Central memory CD4-positive, alpha-beta T cell (primary cell): ENCODE measurements around the gene SPRN.
"Not testable (repeated sequence)": the region's sequence is repeated elsewhere in the genome, so short reads cannot be mapped to it uniquely, and the experiment has no call there.

ENCODE experiments used
- DNase-seq: peaks from one replicate; pipeline ENCODE4 v3.0.0; 2022

SPRN gene

DNA sequence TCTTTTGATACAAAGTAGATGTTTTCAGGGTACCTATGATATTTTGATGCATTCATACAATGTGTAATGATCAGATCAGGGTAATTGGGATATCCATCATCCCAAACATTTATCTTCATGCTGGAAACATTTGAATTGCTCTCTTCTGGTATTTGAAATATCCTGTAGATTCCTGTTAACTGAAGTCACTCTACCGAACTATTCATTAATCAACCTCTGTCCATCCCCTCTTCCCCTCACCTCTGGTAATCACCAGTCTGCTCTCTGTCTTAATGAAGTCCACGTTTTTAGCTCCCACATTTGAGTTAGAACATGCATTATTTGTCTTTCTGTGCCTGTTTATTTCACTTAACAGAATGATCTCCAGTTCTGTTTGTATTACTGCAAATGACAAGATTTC, 19.2 kb downstream of the SPRN start:
- no peak for DNase-seq

DNA sequence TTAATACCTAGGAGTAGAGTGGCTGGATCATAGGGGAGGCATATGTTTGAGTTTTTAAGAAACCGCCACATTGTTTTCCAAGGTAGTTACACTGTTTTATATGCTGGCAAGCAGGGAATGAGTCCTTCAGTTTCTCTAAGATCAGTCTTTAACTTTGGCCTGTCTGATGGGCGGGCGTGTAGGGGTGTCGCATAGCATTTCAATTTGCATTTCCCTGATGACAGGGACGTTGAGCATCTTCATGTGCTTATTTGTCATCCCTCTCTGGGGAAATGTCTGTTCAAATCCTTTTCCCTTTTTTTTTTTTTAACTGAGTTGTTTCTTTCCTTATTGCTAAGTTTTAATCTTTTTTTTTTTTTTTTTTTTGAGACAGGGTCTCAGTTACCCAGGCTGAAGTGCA, 20.6 kb downstream of the SPRN start:
- DNase-seq = no peak

DNA sequence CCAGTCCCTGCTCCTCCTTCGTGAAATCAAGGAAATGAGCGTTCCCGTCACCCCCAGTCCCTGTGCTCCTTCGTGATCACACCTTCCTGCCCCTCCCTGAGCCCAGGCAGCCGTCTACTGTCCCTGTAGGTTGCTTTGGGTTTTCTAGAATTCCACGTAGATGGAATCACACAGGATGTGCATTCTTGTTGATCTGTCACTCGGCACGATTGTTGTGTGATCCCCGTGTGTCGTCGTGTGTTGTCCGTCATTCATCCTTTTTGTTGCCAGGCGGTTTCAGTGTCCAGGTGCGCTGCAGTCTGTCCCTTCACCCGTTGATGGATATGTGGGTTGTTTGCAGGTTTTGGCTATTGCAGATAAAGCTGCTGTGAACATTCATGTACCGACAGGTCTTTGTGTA, 21.1 kb downstream of the SPRN start:
- no peak for DNase-seq

GRCh38 chr10:133401981-133402725, 22.3 kb downstream of the SPRN start:
- no peak for DNase-seq

GRCh38 chr10:133401500-133401899, 22.9 kb downstream of the SPRN start:
- no peak for DNase-seq

DNA sequence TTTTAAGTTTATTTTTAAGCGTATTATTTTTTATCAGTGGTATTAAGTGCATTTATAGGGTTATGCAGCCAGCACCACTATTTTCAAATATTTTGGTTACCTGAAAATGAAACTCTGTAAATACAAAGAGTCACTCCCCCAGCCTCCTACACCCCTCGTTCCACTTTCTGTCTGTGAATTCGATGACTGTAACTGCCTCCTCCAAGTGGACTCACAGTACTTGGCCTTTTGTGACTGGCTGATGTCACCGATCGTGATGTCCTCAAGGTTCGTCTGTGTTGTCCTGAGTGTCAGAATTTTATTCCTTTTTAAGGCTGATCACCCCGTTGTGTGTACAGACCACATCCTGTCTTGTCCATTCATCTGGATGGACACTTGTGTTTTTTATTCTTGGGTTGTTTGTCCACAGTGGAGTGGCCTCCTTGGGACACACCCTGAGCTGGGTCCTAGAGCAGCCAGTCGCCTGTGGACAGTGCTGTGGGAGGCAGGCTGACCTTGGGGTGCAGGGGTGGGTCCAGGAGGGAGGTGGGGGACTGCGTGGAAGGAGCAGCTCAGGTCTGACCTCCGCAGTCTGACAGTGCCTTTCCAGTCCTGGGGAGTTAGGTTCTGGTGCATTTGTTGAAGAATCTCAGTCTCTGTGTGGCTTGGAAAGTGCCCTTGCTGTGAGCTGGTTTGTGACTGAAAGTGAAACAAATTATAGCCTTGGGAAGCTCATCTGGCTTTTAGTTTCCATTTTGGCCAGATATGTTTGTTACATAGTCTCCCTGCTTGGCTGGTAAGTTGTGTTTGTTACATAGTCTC, 23.6 kb downstream of the SPRN start:
- no peak for DNase-seq

DNA sequence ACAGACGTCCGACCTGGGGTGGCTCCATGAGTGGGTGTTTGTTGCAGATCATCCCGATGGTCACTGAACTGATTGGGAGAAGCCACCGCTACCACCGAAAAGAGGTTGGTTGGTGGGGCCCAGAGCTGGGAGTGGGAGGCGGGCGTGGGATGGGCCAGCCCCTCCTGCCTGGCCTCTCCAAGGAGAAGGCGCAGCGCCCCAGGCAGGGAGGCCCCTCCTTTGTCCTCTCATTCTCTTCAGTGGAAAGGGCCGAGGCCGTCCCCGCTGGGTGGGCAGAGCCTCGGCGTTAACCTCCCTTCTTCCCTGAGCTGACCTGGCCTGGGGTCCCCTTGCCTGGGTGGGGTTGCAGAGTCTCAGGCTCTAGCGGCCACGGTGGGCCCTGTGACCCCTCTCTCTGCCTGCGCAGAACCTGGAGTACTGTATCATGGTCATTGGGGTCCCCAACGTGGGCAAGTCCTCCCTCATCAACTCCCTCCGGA, 25.3 kb downstream of the SPRN start:
- no peak for DNase-seq

GRCh38 chr10:133397938-133398337, 26.5 kb downstream of the SPRN start:
- DNase-seq = no peak

DNA sequence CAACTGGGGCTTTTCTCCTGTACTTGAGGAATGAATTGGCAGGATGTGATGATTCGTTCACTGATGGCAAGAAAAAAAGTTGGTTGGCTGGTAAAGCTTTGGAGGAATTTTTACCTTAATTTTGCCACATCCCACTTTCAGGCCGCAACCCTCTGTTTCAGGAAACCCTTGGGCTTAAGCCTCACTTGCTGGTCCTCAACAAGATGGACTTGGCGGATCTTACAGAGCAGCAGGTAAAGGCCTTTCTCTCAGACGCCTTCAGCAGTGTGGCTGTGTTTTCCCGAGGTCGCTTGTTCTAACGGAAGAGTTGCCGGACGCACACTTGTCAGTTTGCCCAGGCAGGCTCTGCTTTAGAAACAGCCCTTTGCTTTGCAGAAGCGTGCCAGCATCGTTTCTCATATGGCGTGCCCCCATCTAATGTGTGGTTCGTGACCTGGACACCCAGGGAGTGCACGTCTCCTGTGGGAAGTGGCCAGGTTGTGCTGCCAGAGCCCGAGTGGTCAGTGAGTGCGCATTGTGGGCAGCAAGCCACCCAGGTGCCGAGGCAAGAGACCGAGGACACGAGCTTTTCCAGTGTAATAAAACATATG, 28.3 kb downstream of the SPRN start:
- no peak for DNase-seq

GRCh38 chr10:133394801-133395221, 29.6 kb downstream of the SPRN start:
- DNase-seq = no peak

DNA sequence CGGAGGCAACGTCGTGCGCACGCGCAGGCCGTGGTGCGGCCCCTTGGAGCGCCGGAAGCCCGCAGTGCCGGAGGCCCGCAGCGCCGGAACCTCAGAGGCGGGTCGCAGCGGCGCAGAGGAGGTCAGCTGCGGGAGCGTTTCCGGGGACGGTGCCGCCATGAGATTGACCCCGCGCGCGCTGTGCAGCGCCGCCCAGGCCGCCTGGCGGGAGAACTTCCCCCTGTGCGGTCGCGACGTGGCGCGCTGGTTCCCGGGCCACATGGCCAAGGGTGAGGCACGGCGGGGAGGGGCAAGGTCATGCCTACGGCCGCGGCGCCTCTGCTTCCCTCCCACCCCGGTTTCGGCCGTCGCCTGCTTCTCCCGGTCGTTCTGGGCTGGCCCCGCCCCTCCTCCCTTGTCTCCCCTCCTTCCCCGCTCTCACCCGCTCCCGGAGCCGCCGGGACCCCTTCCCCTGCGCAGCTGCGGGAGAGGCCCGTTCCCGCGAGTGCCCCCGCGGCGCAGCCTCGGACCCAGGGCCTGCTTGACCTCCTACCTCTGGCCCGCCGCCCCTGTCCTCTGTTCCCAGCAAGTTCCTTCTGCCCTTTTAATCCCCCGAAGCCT, 30.3 kb downstream of the SPRN start, which contains the start of gene MTG1:
Gene MTG1 (plus strand): TSS at position 94 of the 600 bp plus-strand sequence. CDS start 64 bp downstream, at position 158.
- peak; percentile 89 for DNase-seq

- DNase-seq = no peak
These were observed 30.9 kb downstream of the SPRN start for GRCh38 chr10:133393401-133394063.

- DNase-seq = no peak
These were observed 32.5 kb downstream of the SPRN start for GRCh38 chr10:133391761-133392518.

DNA sequence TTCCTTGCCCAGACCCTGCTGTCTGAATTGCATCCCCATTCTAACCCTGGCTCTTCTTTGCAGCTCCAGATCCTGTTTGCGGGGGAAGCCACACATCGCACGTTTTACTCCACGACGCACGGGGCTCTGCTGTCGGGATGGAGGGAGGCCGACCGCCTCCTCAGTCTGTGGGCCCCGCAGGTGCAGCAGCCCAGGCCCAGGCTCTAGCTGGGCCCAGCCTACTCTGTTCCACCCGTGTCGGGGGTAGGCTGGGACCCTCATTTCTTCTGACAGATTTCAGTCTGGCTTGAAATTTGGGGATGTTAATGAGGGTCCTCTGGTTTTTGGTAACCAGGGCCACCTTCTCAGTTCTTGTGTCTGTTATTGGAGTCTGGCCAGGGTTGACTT, 33.2 kb downstream of the SPRN start:
- no peak for DNase-seq

DNA sequence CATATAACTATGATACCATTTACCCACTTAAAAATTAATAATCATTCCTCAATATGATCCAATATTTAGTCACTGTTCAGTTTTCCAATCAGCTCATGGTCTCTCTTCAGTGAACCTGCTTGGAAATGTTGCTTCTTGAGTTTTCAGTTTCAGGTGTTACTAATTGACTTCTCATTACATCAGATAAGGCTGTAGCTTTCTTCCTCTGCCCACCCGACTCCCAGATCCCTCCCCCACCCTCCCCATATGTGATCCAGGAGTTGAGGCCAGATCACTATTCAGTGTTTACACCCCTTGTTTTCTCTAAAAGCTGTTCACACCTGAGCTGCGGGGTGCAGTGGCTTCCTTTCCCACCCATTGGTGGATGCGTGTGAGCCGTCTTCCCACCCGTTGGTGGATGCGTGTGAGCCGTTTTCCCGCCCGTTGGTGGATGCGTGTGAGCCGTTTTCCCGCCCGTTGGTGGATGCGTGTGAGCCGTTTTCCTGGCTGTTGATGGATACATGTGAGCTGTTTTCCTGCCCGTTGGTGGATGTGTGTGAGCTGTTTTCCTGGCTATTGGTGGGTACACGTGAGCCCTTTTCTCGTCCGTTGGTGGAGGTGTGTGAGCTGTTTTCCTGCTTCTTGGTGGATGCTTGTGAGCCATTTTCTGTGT, 33.7 kb downstream of the SPRN start:
- no peak for DNase-seq

GRCh38 chr10:133388973-133389818, 35.2 kb downstream of the SPRN start:
- DNase-seq = peak; percentile 39

GRCh38 chr10:133388236-133388972, 36.0 kb downstream of the SPRN start:
- DNase-seq = no peak

DNA sequence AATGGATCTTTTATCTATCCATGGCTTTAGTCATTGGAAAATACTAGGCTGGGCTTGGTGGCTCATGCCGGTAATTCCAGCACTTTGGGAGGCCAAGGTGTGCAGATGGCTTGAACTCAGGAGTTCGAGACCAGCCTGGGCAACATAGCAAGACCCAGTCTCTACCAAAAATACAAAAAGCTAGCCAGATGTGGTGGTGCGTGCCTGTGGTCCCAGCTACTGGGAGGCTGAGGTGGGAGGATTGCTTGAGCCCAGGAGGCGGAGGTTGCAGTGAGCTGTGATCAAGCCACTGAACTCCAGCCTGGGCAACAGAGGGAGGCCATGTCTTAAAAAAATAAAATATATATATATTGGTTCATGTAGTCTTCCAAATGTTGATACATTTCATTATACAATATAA, 37.5 kb downstream of the SPRN start:
- not testable (repeated sequence) for DNase-seq

DNA sequence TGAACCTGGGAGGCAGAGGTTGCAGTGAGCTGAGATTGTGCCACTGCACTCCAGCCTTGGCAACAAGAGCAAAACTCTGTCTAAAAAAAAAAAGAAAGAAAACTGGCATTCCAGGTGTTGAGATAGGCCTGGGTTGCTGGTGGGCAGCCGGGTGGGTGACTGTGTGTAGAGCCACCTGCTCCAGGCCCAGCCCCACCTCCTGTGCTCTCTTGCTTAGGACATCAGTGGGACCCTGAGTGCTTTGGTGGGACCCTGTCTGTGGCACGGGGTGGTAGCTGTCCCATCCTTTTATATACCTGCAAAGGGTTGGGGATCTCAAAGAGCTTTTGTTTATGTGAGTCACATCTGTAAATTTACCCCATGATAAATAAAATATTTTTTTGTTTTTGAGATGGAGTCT, 39.2 kb downstream of the SPRN start:
- DNase-seq = no peak

DNA sequence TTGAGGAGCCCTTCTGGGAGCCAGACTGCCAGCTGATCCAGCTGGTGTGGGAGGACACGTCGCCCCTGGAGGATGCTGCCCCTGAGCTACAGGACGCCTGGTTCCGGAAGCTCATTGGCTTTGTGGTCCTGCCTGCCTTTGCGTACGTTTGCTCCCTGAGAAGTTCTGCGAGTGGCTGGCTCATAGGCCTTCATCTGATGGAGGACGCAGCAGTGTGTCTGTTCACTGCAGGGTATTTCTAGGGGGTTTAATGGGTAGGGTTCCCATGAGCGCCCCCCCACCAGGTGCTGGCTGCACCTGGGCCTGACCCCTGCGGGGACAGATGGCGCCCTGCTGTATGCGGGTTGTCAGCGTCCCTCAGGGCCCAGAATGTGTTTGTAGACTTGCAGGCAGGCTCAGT, 40.4 kb downstream of the SPRN start:
- no peak for DNase-seq
